Right renal cortex interstitium (tissue), 3 donors: ENCODE data around the gene TP73. TPM values are rescaled to one million over a fixed set of nuclear protein-coding genes. Genes with fewer than 3 reads are reported as not detected.

Source experiments
- DNase-seq, 3 donors: peaks; one replicate each; pipeline ENCODE4 v3.0.0-alpha.2; 2013; ENCODE audit warnings: low read depth in 3 of 3, low spot score in 2 of 3
- polyA plus RNA-seq, 3 donors: library from polyadenylated mRNA; unstranded; fragments of 120-200 nt; gene quantifications; one replicate each; pipeline ENCODE4 v1.2.1, GENCODE V29; 2013; ENCODE audit not compliant: insufficient read length in 3 of 3

The TP73 gene
- polyA plus RNA-seq, 3 donors: 0.35 to 0.45 (median 0.40) TPM

DNA sequence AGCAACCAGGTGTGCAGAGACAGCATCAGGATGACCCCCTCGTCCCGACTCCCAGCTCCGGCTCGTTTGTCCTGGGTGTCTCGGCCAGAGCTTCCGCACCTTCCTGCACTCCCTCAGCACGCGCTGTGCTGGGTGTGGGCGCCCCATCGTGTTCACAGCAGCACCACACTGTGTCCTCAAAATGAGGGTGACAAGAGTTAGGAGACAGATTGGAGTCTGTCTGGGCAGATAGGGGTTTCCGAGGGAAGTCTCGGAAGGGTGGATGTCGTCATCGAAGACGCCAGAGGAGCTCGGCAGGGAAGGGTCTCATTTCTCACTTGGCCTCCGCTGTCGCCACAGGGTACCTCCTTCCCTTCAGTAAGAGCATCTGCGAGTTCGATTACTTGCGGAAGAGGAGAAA, 104.1 kb downstream of the TP73 start:
- no peak for DNase-seq

DNA sequence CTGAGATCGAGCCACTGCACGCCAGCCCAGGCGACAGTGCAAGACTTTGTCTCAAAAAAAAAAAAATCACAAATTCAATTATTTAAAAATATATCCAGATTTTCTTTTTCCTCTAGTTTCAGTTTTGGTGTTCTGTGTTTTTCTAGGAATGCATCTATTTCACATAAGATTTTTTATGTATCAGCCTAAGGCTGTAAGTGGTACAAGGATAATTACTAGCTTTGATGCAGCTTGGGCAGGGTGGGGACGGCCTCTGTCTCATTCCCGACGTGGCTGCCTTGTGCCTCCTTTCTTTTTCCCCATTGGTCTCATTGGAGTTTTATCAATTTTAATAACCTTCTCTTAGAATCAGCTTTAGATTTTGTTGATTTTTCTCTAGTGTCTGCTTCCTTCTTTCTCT, 106.8 kb downstream of the TP73 start:
- no peak for DNase-seq

DNA sequence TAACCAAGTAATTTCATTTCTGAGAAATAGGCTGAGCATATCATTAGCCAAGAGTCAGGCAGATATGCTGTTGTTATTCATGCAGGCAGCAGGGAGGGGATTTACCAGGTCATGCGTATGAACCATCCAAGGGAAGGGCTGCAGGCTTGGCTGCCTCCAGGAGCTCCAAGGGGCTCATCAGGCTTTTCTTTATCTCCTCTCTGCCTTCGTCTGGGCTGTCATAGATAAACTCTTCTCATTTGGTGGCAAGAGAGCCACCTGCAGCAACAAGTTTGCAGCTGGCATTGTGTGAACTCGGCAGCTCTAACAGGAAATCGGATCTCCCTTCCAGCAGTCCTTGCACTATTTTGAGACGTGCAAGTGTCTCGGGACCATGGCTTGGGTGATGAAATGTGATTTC, 107.5 kb downstream of the TP73 start:
- DNase-seq: no peak

DNA sequence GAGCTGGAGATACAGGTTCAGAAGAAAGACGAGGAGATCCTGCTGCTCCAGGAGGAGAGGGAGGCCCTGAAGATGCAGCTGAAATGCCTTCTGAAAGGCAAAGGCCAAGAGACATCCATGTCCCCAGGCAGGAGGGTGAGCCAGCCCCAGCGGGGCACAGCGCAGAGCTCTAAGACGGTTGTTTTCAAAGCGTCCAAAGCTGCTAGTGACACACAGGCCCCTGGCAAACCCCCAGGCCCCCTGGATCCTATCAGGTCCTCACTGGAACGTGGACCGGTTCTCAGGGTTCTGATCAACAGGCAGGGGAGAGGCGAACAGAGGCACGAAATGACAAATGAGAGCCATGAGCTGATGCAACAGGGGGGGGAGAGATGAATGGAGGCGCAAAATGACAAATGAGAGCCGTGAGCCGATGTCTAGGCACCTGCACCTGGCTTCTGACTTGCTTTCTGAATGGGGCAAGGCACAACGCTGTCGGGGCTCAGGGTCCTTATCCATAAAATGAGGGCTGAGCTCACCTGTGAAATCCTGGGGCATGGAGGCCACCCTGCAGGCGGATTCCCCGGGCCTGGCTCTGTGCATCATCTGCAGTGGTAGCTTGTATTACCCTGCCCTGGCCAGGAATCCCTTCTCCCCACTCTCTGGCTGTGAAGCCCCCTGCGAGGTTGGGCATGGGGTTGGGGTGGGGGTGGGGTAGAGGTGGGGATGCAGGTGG, 109.1 kb downstream of the TP73 start:
- no peak for DNase-seq

DNA sequence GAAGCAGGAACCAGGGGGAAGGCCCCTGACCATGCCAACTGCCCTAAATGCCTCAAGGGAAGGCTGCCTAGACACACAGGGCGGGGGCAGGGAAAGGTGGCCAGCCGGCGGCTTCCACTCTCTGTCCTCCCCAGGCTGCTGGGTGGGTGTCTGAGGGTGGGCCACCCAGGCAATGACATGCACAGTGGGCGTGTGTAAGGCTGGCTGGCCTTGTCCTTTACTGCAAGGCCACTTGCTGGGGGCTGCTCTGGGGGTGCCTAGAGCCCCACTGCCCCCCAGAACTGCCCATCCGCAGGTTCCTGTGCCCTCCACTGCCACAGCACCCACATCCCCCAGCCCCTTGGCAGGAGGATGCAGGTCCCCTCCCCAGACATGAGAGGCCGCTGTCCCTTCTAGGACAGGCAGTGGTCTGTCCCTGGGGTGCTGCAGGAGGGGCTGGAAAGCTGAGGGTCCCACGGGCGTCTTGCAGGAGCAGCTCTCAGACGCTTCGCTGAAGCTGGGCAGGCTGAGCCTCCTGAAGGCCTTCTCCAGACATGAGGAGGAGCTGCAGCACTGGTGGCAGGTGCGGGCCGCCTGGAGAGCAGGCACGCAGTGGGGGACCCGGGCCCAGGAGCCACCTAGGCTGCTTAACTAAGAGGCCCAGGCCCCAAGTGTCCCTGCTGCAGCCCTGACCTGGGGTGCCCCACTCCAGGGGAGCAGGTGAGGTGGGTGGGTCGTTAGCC, 110.0 kb downstream of the TP73 start:
- DNase-seq: no peak

DNA sequence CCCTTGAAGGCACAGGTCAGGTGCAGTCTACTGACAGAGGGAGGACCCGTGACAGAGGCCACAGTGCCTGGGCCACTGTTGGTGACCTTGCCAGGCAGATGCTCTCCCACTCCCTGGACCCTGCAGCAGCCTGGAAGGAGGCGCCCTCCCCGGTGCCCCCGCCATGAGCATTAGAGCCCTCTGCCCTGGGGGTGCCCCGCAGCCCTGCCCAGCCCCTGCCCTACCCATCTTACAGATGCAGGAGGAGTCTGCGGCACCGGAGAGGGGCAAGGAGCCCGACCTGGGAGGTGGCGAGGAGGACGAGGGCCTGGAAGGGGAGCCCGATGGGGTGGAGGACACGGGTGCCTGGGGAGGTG, 110.5 kb downstream of the TP73 start:
- no peak for DNase-seq

DNA sequence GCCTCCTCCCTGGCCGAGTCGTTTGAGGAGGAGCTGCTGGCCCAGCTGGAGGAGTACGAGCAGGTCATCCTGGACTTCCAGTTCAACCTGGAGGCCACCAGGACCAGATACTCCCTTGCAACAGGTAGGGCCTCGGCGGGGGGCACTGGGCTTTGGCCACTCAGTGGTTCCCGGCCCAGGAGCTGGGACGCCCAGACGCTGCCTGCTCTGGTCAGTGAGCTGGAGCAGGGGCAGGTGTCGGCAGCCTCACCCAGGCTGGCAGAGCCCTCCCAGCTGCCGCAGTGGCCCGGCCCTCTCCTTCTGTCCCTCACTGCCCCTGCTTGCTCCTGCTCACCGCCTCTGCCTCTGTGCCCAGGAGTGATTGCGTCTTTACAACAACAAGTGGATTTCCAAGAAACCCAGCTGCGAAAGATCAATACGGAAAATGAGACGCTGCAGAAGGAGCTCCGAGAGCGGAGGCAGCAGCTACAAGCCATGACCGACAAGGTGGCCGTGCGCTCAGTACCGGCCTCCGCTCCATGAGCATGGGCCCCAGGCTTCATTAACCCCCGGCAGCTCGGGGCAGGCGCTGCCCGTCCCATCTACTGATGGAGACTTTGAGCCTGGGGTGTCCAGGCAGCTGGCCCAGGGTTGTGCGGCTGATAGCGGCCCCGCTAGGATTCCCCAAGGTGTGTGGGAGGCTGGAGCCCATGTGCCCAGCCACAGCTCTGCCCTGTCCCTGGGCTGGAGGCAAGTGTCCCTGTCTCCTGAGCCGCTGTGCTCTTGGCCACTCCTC, 111.2 kb downstream of the TP73 start:
- DNase-seq: no peak

DNA sequence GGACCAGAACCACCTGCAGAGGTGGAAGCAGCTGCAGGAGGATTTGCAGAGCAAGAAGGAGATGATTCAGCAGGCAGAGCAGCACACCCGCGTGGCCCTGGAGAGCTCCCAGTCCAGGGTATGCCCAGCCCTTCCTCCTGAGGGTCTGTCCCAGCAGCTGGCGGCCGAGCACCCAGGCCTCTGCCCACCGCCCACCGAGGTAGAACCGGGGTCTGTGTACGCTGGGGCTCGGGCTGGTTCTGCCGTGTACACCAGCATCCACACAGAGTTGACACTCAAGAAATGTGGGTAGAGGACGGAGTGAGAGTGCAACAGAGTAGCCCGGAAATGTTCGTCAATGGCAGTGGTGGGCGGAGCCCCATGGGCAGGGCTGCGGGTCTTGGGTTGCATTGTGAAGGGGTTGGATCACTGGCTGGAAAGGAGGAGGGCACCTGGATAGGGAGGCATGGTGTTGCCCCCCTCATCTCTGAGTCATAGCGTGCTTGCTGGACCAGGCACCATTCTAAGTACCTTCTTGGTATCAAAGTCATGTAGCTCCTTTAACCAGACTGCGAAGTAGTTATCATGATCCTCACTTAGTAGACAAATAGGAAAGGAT, 115.1 kb downstream of the TP73 start:
- no peak for DNase-seq

DNA sequence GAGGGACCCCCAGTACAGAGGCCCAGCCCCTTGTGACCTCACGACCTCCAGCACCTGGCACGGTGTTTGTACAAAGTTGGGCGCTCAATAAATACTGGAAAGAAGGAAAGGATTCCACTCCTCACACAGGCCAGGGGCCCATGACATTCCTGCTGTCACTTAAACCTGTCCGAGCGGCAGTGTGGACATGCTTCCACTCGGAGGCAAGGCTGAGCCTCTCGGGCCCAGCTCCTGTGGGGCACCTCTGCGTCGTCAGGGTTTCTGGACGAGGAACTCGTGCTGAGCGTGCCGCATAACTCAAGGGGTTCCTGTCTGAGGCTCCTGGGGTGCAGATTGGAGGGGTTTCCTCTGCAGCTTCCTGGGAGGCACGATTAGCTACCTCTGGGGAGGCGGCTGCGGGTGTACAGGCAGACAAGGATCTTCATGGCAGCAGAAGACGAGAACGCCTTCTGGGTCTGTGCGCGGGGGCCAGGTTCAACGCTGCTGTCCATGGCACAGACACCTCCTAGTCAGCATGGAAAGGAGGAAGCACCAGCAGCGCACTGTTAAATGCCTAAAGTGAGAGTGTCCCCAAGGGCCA, 116.6 kb downstream of the TP73 start:
- DNase-seq: no peak

DNA sequence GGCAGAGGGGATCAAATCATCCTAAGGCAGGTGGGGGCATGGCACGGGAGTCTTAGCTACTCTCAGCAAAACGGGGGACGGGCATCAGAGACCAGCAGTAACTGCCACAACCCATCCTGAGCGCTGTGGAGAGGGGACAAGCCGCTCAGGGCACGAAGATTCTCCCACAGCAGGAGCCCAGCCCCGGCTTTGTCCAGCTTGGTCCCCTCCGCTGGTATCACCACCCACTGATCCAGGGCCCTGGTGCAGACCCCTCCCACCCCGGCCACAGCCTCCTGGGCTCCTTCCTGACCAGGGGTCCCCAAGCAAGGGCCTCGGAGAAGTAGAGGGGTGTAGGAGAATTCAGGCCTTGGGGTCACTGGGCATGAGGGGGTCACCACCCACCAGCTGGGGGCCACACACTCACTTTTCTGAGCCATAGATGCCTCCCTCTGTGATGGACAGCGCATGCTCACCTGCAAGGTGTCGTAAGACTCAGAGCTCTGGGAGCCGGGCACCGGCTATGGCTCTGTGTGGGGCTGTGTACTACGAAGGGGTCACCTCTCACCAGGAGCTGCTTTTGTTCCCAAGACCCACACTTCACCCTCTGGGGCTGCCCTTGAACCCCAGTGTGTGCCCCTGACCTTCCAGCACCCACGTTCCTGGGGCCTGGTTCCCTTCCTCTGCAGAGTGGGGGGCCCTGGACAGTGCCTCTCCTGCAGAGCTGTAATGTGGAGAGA, 117.9 kb downstream of the TP73 start:
- no peak for DNase-seq

DNA sequence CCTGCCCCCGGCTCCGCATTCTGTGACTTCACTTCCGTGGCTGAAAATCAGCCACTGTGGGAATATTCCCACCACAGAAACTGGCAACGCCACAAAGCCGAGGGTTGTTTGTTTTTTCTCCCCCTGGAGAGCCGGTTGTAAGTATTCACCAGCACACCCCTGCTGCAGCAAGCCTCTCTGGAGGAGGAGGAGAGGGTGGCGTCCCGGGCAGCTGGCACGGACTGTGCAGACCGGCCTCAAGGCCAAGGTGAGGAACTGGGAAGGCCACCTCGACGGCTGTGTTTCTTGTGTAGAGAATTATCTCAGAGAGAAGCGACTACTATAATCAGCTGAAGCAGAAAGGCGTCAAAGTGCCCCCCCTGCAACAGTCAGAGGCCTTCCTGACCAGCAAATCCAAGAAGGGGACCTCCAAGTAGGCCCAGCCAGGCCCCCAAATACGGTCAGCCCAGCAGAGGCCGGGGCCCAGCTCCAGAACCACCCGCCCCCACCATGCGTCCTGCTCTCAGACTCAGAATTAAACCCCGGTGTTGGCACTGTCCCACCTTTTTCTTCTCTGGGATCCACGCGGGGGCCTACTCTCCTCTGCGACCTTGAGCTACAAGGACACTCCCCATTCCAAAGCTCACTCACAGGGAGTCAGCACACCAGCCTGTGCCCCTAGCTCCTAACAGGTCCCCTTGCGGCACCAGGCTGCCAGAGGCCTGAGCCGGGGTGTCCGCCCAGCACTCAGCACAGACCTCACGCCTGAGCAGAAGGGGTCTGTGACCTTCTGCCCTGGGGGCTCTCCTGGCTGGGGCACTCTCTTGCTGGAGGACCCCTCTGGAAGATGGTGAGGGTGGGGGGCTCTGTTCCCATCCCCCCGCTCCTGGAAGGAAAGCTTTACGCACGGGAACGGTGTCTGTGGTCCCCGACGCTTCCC, 119.1 kb downstream of the TP73 start:
- no peak for DNase-seq

DNA sequence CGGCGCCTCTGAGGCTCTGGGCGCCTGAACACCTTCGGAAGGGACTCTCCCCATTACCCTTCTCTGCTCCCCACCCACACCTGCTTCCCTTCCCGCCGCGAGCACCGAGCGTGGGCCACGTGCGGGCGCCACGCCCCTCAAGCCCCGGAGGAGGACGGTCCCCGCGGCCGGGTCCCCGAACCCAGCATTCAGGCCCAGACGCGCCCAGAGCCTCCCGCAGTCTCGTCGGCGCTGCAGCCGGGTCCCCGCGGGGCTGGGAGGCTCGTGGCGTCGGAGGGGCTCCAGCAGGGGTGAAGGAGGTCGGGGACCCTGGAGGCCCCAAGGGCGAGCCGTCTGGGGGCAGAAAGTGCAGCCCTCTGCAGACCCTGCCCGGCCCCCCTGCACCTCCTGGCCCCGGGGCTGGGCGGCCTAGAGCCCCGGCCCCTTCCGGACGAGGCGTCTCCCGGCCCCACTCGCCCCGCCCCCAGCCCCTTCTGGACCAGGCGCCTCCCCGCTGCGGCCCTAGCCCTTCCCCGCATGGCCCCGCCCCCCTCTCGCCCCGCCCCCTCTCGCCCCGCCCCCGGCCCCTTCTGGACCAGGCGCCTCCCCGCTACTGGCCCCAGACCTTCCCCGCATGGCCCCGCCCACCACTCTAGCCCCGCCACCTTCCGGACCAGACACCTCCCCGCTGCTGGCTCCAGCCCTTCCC, 119.9 kb downstream of the TP73 start:
- DNase-seq: peak in 2 of 3 donors; percentile 54 to 70

DNA sequence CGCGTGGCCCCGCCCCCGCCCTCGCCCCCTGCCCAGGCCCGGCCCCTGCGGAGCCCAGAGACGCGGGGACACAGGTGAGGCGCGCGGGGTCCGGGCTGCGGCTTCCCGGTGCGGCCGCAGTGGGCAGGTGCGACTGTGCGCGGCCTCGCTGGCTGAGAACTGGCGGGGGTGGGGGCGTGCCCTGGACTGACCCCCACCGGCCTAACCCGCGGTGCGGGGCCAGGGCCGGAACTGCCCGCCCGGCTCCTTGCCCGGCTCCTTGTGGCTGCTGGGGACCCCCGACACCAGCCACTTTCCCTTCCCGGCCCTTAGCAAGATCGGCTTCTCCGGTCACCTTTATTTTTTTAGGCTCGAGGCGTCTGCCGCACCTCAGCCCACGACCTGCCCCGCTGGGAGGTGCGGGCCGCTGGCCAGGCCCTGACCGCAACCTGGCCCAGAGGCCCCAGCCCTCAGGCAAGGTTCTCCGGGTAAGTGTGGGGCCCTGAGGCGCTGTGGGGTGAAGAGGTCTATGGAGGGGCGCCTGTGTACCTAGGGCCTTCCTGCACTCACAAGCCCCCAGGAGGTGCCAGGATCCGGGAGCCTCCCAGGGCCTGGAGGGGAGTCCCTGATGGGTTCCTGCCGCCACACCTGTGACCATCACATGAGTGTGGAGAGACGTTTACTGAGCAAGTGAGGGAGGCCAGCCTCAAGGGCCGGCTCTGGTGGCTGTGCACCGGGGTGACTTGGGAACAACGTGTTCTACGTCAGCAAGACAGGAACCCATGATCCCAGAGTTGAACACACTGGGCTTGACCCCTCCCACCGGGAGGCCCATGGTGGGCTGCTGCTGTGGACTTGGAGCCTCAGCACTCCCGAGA, 120.6 kb downstream of the TP73 start, which contains the start of gene SMIM1:
Gene SMIM1 (plus strand): TSS at position 35 of the 857 bp plus-strand sequence. CDS start 2,625 bp downstream, outside the sequence.
- DNase-seq: no peak

DNA sequence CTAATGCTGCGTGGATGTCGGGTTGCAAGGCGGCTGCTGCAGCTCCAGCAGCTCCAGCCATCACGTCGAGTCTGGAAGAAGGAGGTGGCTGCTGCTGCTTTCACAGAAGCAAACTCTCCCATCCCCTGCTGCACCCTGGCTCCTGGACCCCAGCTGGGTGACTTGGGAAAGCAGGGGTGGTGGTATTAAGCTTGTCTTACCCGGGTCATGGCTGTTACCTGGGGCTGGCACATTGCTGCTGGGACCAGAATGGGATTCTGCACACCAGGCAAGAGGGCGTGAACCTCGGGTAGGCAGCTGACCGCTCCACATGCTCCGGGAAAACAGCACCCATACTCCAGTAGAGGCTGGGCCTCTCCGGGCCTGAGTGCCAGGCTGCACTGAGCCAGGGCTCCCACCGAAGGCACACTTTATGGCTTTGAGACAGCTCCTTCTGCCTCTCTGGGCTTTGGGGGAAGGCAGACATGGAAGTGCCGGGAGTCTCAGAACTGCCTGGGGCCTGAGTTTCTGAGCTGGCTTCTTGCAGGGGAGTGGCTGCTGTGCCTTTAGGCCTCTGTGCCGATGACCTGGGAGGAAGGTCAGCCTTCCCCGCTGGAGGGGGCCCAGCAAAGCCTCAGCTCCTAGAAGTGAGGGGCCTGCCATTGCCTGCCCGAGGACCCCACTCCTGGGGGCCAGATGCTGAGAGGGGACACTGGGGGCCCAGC, 121.4 kb downstream of the TP73 start:
- no peak for DNase-seq

DNA sequence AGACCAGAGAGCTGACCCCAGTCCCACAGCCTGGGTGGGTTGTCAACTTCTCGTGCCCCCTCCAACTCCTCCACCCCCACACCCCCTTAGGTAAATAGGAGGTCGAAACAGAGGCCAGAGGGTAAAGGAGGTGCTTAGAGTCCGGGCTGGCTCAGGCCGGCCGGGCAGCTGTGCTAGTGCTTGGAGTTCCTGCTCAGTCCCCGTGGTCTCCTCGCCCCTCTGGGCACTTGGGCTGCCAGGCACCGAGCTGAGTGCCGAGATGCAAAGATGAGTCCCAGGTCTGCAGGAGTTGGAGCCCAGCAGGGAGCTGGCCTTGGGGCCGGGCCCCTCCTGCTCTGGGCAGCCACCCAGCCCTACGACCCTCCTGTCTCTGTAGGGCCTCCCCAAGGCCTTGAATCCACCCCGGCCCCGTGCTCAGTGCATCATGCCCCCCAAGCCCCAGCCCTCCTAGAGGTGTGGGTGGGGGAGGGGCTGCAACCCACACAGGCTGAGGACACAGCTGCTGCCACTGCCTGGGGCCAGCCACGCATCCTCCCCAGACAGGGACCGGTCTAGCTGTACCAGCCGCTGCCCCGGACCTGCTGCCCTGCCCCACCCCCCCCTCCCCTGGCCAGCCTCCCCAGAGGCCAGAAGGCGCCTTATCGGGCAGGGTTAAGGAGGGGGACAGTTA, 122.1 kb downstream of the TP73 start:
- no peak for DNase-seq

DNA sequence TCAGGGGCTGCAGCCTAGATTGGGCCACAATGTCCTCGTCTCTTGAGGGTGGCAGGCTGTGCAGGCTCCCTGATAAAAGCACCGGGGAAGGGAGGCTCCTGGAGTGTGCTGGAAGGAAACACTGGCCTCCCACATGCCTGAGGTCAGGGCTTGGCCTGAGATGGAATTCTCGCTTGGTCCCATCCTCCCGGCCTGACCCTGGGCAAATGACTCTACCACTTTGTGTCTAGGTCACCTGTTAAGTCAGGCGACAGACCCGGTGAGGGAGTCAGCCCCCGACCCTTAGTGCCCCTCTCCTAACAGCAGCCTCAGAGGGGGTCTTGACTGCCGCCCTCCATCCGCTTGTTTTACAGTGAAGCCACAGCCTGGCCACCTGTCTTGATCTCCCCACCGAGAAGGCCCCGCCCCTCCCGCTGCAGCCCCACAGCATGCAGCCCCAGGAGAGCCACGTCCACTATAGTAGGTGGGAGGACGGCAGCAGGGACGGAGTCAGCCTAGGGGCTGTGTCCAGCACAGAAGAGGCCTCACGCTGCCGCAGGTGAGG, 122.7 kb downstream of the TP73 start:
- no peak for DNase-seq
